T-cell (primary cell): ENCODE measurements around the gene MYBPC2. TPM values are rescaled to one million over a fixed set of nuclear protein-coding genes. Genes with fewer than 3 reads are reported as not detected.

Experiments
- ATAC-seq, 4 experiments: fragments of 200-7000 bp in 3 of 4; fragments of 150-1000 bp in 1 of 4; cut with Tn5 transposase; replicated peaks in 1 of 4; 1 replicate in 3 of 4; 2 replicates in 1 of 4; pipeline ENCODE4 v1.10.0; 2021; ENCODE audit warnings: moderate library complexity in 3 of 4, mild to moderate bottlenecking in 2 of 4, moderate number of reproducible peaks in 1 of 4
- CTCF ChIA-PET, 2 donors: fragments of 300-600 bp; sonication (Branson Sonifier 250); formaldehyde crosslinking; loops; one replicate each; lab custom pipeline; 2022; ENCODE audit warnings: antibody characterized with exemption in 2 of 2; lab: Charles Lee
- POLR2A ChIA-PET, 2 donors: fragments of 300-600 bp; sonication (Branson Sonifier 250); formaldehyde crosslinking; loops; one replicate each; lab custom pipeline; 2022; ENCODE audit warnings: antibody characterized with exemption in 2 of 2; lab: Charles Lee
- DNase-seq, 35 experiments: peaks; one replicate each; pipeline versions ENCODE4 v3.0.0 to v3.0.0-alpha.2; 2013 to 2023
- H3K27ac ChIP-seq: one replicate; pipeline ENCODE4 v1.5.1; 2013; ENCODE audit warnings: low read length
- H3K27me3 ChIP-seq, 2 experiments: replicated peaks in 1 of 2; 1 replicate in 1 of 2; 2 replicates in 1 of 2; pipeline versions ENCODE4 v1.6.1 to v1.7.0; 2013; ENCODE audit warnings: low read length in 1 of 2, mixed read lengths in 1 of 2; ENCODE audit not compliant: control insufficient read depth in 2 of 2, insufficient read depth in 2 of 2; ENCODE audit errors: extremely low read depth in 1 of 2
- H3K36me3 ChIP-seq, 2 donors: 1 replicate in 1 of 2; 2 replicates in 1 of 2; pipeline versions ENCODE4 v1.6.1 to v1.7.0; 2013; ENCODE audit warnings: low read length in 1 of 2; ENCODE audit not compliant: control insufficient read depth in 2 of 2, insufficient read depth in 1 of 2; ENCODE audit errors: extremely low read depth in 1 of 2
- H3K4me1 ChIP-seq, 2 experiments: 1 replicate in 1 of 2; 2 replicates in 1 of 2; pipeline versions ENCODE4 v1.6.1 to v1.7.0; 2013; ENCODE audit warnings: low read length in 2 of 2, mixed read lengths in 1 of 2; ENCODE audit not compliant: insufficient read depth in 2 of 2, control insufficient read depth in 1 of 2; ENCODE audit errors: extremely low read depth in 1 of 2
- H3K4me3 ChIP-seq, 2 donors: 1 replicate in 1 of 2; 2 replicates in 1 of 2; pipeline versions ENCODE4 v1.5.1 to v1.7.0; 2013; ENCODE audit warnings: mild to moderate bottlenecking in 2 of 2, low read length in 1 of 2, moderate library complexity in 1 of 2; ENCODE audit not compliant: control insufficient read depth in 1 of 2; ENCODE audit errors: extremely low read depth in 1 of 2
- H3K9me3 ChIP-seq: 2 replicates; pipeline ENCODE4 v1.7.0; 2013
- H3K27ac Mint-ChIP-seq, 2 donors: one replicate each; pipeline ENCODE4 v1.8.0; 2020 to 2021; ENCODE audit warnings: mild to moderate bottlenecking in 2 of 2, mixed read lengths in 2 of 2
- H3K27me3 Mint-ChIP-seq, 2 donors: one replicate each; pipeline ENCODE4 v1.8.0; 2021 to 2022; ENCODE audit warnings: mixed read lengths in 2 of 2
- H3K36me3 Mint-ChIP-seq: one replicate; pipeline ENCODE4 v1.8.0; 2021; ENCODE audit warnings: mixed read lengths
- H3K4me1 Mint-ChIP-seq, 3 donors: one replicate each; pipeline ENCODE4 v1.8.0; 2020 to 2022; ENCODE audit warnings: mixed read lengths in 3 of 3, mild to moderate bottlenecking in 1 of 3
- H3K4me3 Mint-ChIP-seq, 3 donors: one replicate each; pipeline ENCODE4 v1.8.0; 2020 to 2022; ENCODE audit warnings: mild to moderate bottlenecking in 3 of 3, mixed read lengths in 3 of 3, moderate library complexity in 3 of 3
- H3K9me3 Mint-ChIP-seq, 3 donors: one replicate each; pipeline ENCODE4 v1.8.0; 2020 to 2022; ENCODE audit warnings: mixed read lengths in 3 of 3
- WGBS: methylation state at CpG from one replicate; pipeline ENCODE4 v1.1.5; 2013; ENCODE audit warnings: missing lambda C conversion rate; ENCODE audit not compliant: insufficient coverage; 5-methylcytosine and 5-hydroxymethylcytosine counted together
- total RNA-seq, 35 experiments: library from RNA in 6 of 35; stranded (reverse) in 6 of 35; fragments of 120-200 nt in 1 of 35; gene quantifications; one replicate each; pipeline versions ENCODE4 v1.2.1 to v1.2.4 and lab custom pipeline; 2013 to 2026

Gene MYBPC2
- total RNA-seq, 5 donors from 2014 or later (not counting 1 experiment from before 2014, with no cell fraction given) = 0.28 to 0.38 TPM; not detected in 3

DNA sequence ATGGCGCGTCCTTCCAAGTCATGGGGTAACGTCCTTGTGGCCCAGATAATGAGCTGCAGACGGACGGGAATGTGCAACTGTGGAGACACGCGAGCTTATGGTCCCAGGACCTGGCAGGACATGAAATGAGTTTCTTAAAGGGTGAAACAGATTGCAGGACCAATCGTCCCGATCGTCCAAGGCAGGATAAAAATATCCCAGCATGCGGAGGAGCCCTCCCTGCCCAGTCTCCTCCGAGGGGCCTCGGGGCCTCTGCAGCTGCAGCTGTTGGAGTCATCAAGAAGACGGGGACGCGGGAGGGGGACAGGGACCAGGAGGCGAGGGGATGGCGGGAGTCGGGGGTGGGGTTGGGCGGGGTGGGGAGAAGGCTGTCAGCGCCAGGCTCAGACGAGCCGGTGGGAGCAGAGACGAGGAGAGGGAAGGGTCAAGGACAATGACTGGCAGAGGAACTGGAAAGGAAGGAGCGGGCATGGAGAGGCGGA lies 58.3 kb downstream of the MYBPC2 start:
- Mint-ChIP-seq H3K36me3 (peaks cover 4% of the 10 kb centered on the region), H3K27ac (no peak overlapping the region), H3K4me3 (peak overlapping the region in 1 of 3 donors; percentile 61), H3K9me3 (no peaks in the 10 kb centered on the region), H3K4me1 (peaks cover 23 to 54% (median 39%) of the 10 kb centered on the region in 3 donors), H3K27me3 (no peaks in the 10 kb centered on the region)
- WGBS = 80% methylated on average over 17 of the region's 26 CpGs
- no peaks in the 10 kb centered on the region for H3K36me3 ChIP-seq
- no peaks in the 10 kb centered on the region for H3K9me3 ChIP-seq
- ATAC-seq = no peak
- H3K27me3 ChIP-seq = no peaks in the 10 kb centered on the region
- DNase-seq = no peak
- no peak overlapping the region for H3K27ac ChIP-seq
- ChIA-PET POLR2A (no interaction called here), CTCF (no interaction called here)
- H3K4me3 ChIP-seq = no peak overlapping the region
- H3K4me1 ChIP-seq = peaks cover 6 to 25% of the 10 kb centered on the region in 2 experiments

- Histone ChIP-seq H3K4me1 (peaks cover 6 to 20% of the 10 kb centered on the region in 2 experiments), H3K27me3 (no peaks in the 10 kb centered on the region), H3K27ac (no peak overlapping the region), H3K9me3 (no peaks in the 10 kb centered on the region), H3K4me3 (no peak overlapping the region), H3K36me3 (no peaks in the 10 kb centered on the region)
- ChIA-PET CTCF (no interaction called here), POLR2A (no interaction called here)
- Mint-ChIP-seq H3K27ac (peak overlapping the region in 1 of 2 donors; percentile 40), H3K36me3 (peaks cover 4% of the 10 kb centered on the region), H3K4me1 (peaks cover 23 to 48% (median 36%) of the 10 kb centered on the region in 3 donors), H3K27me3 (no peaks in the 10 kb centered on the region), H3K4me3 (peak overlapping the region in 1 of 3 donors; percentile 61), H3K9me3 (no peaks in the 10 kb centered on the region)
- WGBS = 8% methylated on average over 9 of the region's 12 CpGs
- DNase-seq (peak in 10 of 35 experiments; percentile 11 to 35 (median 23)), ATAC-seq (peak; percentile 79 to 91 (median 84))
Measured at GRCh38 chr19:50492303-50493052, 59.8 kb downstream of the MYBPC2 start.

GRCh38 chr19:50493171-50493570 lies 60.5 kb downstream of the MYBPC2 start:
- no peaks in the 10 kb centered on the region for H3K27me3 ChIP-seq
- peaks cover 6 to 18% of the 10 kb centered on the region in 2 experiments for H3K4me1 ChIP-seq
- no peaks in the 10 kb centered on the region for H3K9me3 ChIP-seq
- 100% methylated on average over 4 of the region's 8 CpGs for WGBS
- H3K27me3 Mint-ChIP-seq = no peaks in the 10 kb centered on the region
- ChIA-PET CTCF (no interaction called here), POLR2A (interaction anchor here in 1 of 2 donors (0.5 kb wide), 1 partner anchor 81 kb away, joined by 3 read pairs; no protein-coding TSS in a partner anchor)
- no peak for DNase-seq
- H3K4me3 Mint-ChIP-seq = no peak overlapping the region
- peaks cover 23 to 43% (median 34%) of the 10 kb centered on the region in 3 donors for H3K4me1 Mint-ChIP-seq
- peaks cover 4% of the 10 kb centered on the region for H3K36me3 Mint-ChIP-seq
- no peaks in the 10 kb centered on the region for H3K9me3 Mint-ChIP-seq
- no peak for ATAC-seq
- H3K27ac ChIP-seq = no peak overlapping the region
- no peak overlapping the region for H3K4me3 ChIP-seq
- H3K36me3 ChIP-seq = no peaks in the 10 kb centered on the region
- no peak overlapping the region for H3K27ac Mint-ChIP-seq

DNA sequence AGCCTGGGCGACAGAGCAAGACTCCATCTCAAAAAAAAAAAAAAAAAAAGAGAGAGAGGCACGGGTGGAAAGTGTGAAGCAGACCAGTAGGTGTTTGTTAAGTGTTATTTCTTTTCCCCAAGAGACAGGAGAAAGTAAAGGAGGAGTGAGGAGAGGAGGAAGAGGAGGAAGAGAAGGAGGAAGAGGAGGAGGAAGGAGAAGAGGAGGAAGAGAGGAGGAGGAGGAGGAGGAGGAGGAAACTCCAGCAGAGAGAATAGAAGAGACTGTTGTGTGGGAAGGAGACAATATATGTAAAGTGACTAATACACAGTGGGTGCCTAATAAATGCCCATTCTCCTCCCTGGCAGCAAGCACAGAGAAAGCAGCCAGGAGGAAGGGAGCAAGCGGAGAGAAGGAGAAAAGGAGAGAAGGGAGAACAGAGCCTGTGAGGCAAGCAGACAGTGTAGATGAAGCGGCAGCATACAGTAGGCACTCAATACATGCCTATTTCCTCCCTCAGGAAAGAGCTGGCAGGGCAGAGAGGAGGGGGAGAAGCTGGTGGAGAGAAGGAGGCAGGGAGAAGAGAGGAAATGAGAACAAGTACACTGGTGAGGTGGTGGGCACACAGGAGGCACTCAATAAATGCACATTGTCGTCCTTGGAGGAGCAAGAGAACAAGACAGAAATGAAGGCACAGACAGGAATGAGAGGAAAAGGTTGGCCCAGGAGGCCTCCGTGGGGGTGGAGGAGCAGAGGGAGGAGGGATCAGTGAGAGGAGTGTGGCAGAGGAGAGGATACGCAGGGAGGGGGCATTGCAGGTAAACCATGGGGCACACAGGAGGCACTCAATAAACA lies 61.7 kb downstream of the MYBPC2 start:
- WGBS = 50% methylated on average over 3 of the region's 7 CpGs
- H3K9me3 ChIP-seq = no peaks in the 10 kb centered on the region
- H3K27me3 ChIP-seq = no peaks in the 10 kb centered on the region
- Mint-ChIP-seq H3K27ac (peak overlapping the region in 1 of 2 donors; percentile 19), H3K4me3 (no peak overlapping the region), H3K36me3 (peaks cover 4% of the 10 kb centered on the region), H3K9me3 (no peaks in the 10 kb centered on the region), H3K4me1 (peaks cover 21 to 31% (median 26%) of the 10 kb centered on the region in 3 donors), H3K27me3 (no peaks in the 10 kb centered on the region)
- peaks cover 6 to 18% of the 10 kb centered on the region in 2 experiments for H3K4me1 ChIP-seq
- H3K36me3 ChIP-seq = no peaks in the 10 kb centered on the region
- ChIA-PET CTCF (interaction anchor here in 1 of 2 donors (0.6 kb wide), 1 partner anchor 16 kb away, joined by 3 read pairs; the partner anchor contains the start of gene JOSD2), POLR2A (no interaction called here)
- ATAC-seq (no peak), DNase-seq (no peak)
- no peak overlapping the region for H3K27ac ChIP-seq
- H3K4me3 ChIP-seq = no peak overlapping the region

- ChIA-PET CTCF (no interaction called here), POLR2A (no interaction called here)
- Mint-ChIP-seq H3K27me3 (no peaks in the 10 kb centered on the region), H3K9me3 (no peaks in the 10 kb centered on the region), H3K4me1 (peaks cover 21 to 25% (median 23%) of the 10 kb centered on the region in 3 donors), H3K4me3 (no peak overlapping the region), H3K36me3 (peaks cover 4% of the 10 kb centered on the region), H3K27ac (no peak overlapping the region)
- ATAC-seq (no peak), DNase-seq (no peak)
- Histone ChIP-seq H3K4me1 (peaks cover 6 to 18% of the 10 kb centered on the region in 2 experiments), H3K9me3 (no peaks in the 10 kb centered on the region), H3K36me3 (no peaks in the 10 kb centered on the region), H3K27ac (no peak overlapping the region), H3K27me3 (no peaks in the 10 kb centered on the region), H3K4me3 (no peak overlapping the region)
- WGBS = 100% methylated on average over 1 of the region's 5 CpGs
Measured at GRCh38 chr19:50495020-50495531, 62.4 kb downstream of the MYBPC2 start.
